Uterus (tissue), 4 donors: ENCODE data around the gene TTC24. TPM values are rescaled to one million over a fixed set of nuclear protein-coding genes. Genes with fewer than 3 reads are reported as not detected.
"Not testable (repeated sequence)": the region's sequence is repeated elsewhere in the genome, so short reads cannot be mapped to it uniquely, and the experiment has no call there.

Experiments
- DNase-seq, 2 donors: peaks; one replicate each; pipeline ENCODE4 v3.0.0-alpha.2; 2019 to 2020
- H3K27ac ChIP-seq, 2 donors: fragments of 200-600 bp; sonication (generic); 1 replicate in 1 of 2; 2 replicates in 1 of 2; pipeline ENCODE4 v1.5.1; 2016 to 2018
- H3K27me3 ChIP-seq, 2 donors: fragments of 200-600 bp; sonication (generic); one replicate each; pipeline ENCODE4 v1.5.1; 2018 to 2019; ENCODE audit warnings: control low read depth in 1 of 2
- H3K36me3 ChIP-seq, 2 donors: fragments of 200-600 bp; sonication (generic); one replicate each; pipeline ENCODE4 v1.5.1; 2019; ENCODE audit warnings: control low read depth in 1 of 2
- H3K4me1 ChIP-seq, 2 donors: fragments of 200-600 bp; sonication (generic); one replicate each; pipeline ENCODE4 v1.5.1; 2018 to 2019; ENCODE audit warnings: control low read depth in 1 of 2
- H3K4me3 ChIP-seq, 2 donors: fragments of 200-600 bp; sonication (generic); 1 replicate in 1 of 2; 2 replicates in 1 of 2; pipeline ENCODE4 v1.5.1; 2018 to 2019; ENCODE audit warnings: mild to moderate bottlenecking in 1 of 2
- H3K9me3 ChIP-seq, 2 donors: fragments of 200-600 bp; sonication (generic); one replicate each; pipeline ENCODE4 v1.5.1; 2019; ENCODE audit warnings: control low read depth in 1 of 2
- CTCF ChIP-seq, 4 experiments: fragments of 200-600 bp in 2 of 4; fragments of 450-650 bp in 2 of 4; sonication (generic) in 2 of 4; IDR thresholded peaks; one replicate each; pipeline ENCODE4 v1.5.1; 2016 to 2019; ENCODE audit warnings: antibody characterized with exemption in 4 of 4, mild to moderate bottlenecking in 2 of 4, moderate library complexity in 1 of 4
- POLR2A ChIP-seq, 2 donors: fragments of 450-650 bp; IDR thresholded peaks; one replicate each; pipeline ENCODE4 v1.6.1; 2016; ENCODE audit warnings: antibody characterized with exemption in 2 of 2, mild to moderate bottlenecking in 1 of 2, moderate library complexity in 1 of 2
- intact Hi-C: fragments of 100-400 bp; cut with DNase I; formaldehyde crosslinking; loops from one replicate; pipeline ENCODE4 v1.15.1; 2023; ENCODE audit warnings: low total_unique reads
- total RNA-seq, 4 donors: library from RNA; depleted of rRNA in 3 of 4; stranded (reverse); fragments of >200 nt in 3 of 4; gene quantifications; one replicate each; pipeline versions ENCODE4 v1.1.0 to v1.2.4, GENCODE V29; 2014 to 2023
- donor health status: DM: yes; HTN: yes; CAD: no.

Gene TTC24
- total RNA-seq, 4 donors from 2014 or later, result not detected

- no peaks in the 10 kb centered on the region for H3K36me3 ChIP-seq
- H3K27ac ChIP-seq, result no peak overlapping the region
- intact Hi-C loops, result no loop called here
- H3K9me3 ChIP-seq, result no peaks in the 10 kb centered on the region
- TF ChIP-seq POLR2A (IDR thresholded peaks at IDR 0.05) (no peak), CTCF (IDR thresholded peaks at IDR 0.05) (peak; percentile 32 to 62 (median 54))
- H3K4me1 ChIP-seq, result no peaks in the 10 kb centered on the region
- no peak overlapping the region for H3K4me3 ChIP-seq
- H3K27me3 ChIP-seq, result peaks cover 0 to 23% of the 10 kb centered on the region in 2 donors
- DNase-seq, result no peak
These were observed 47.9 kb downstream of the TTC24 start for GRCh38 chr1:156627313-156627880.

- Histone ChIP-seq H3K4me1 (no peaks in the 10 kb centered on the region), H3K4me3 (no peak overlapping the region), H3K36me3 (no peaks in the 10 kb centered on the region), H3K27ac (no peak overlapping the region), H3K9me3 (no peaks in the 10 kb centered on the region), H3K27me3 (peaks cover 0 to 13% of the 10 kb centered on the region in 2 donors)
- no peak for DNase-seq
- no peak for TF ChIP-seq POLR2A (IDR thresholded peaks at IDR 0.05)
- TF ChIP-seq CTCF (IDR thresholded peaks at IDR 0.05), result no peak
- intact Hi-C loops, result no loop called here
These were observed 50.4 kb downstream of the TTC24 start for GRCh38 chr1:156629823-156630449.

- not testable (repeated sequence) for H3K27me3 ChIP-seq, DNase-seq
These were observed 51.6 kb downstream of the TTC24 start for GRCh38 chr1:156631152-156631551.

GRCh38 chr1:156632355-156632754 lies 52.8 kb downstream of the TTC24 start:
- H3K4me1 ChIP-seq, result no peaks in the 10 kb centered on the region
- H3K9me3 ChIP-seq, result no peaks in the 10 kb centered on the region
- no peak overlapping the region for H3K27ac ChIP-seq
- no peak for DNase-seq
- no peaks in the 10 kb centered on the region for H3K36me3 ChIP-seq
- H3K27me3 ChIP-seq, result peaks cover 0 to 6% of the 10 kb centered on the region in 2 donors
- TF ChIP-seq CTCF (IDR thresholded peaks at IDR 0.05) (no peak), POLR2A (IDR thresholded peaks at IDR 0.05) (no peak)
- H3K4me3 ChIP-seq, result no peak overlapping the region
- intact Hi-C loops, result no loop called here

More at GRCh38 chr1:156631152-156631551, 51.6 kb downstream of the TTC24 start:
- H3K27ac ChIP-seq, intact Hi-C loops, H3K36me3 ChIP-seq, H3K4me1 ChIP-seq, H3K4me3 ChIP-seq, H3K9me3 ChIP-seq: not testable (repeated sequence)

Other genes starting within 250 kb of the TTC24 start
- gene CCT3, start 241.4 kb upstream of the TTC24 start, total RNA-seq, result 100 to 1,000 TPM; 114 to 267 (median 192) TPM
- gene TSACC, start 241.2 kb upstream of the TTC24 start, total RNA-seq, result not detected
- gene RHBG, start 210.5 kb upstream of the TTC24 start, total RNA-seq, result under 1 TPM in 1 of 4 donors, not detected in 3; 0.49 TPM
- 100 to 1,000 TPM in 1 of 4 donors, 10 to 100 TPM in 2, 1 to 10 TPM in 1; 8.4 to 101 (median 35.1) TPM for gene MEF2D, start 78.9 kb upstream of the TTC24 start, total RNA-seq
- 10 to 100 TPM in 1 of 4 donors, under 1 TPM in 1, not detected in 2; 0.09 to 13.2 TPM for gene IQGAP3, start 7.2 kb upstream of the TTC24 start, total RNA-seq
- gene NAXE, start 12.1 kb downstream of the TTC24 start, total RNA-seq, result 10 to 100 TPM; 39.5 to 74.4 (median 52.2) TPM
- gene GPATCH4, start 21.8 kb downstream of the TTC24 start, total RNA-seq, result 10 to 100 TPM in 3 of 4 donors, 1 to 10 TPM in 1; 2.3 to 31.6 (median 19.8) TPM
- gene HAPLN2, start 39.7 kb downstream of the TTC24 start, total RNA-seq, result 1 to 10 TPM in 1 of 4 donors, under 1 TPM in 1, not detected in 2; 0.77 to 3.9 TPM
- gene BCAN, start 62.4 kb downstream of the TTC24 start, total RNA-seq, result 1 to 10 TPM in 3 of 4 donors, not detected in 1; 2.3 to 3.0 (median 2.8) TPM
- 10 to 100 TPM in 3 of 4 donors, 1 to 10 TPM in 1; 9.7 to 70.9 (median 34.5) TPM for gene NES, start 97.7 kb downstream of the TTC24 start, total RNA-seq
- 10 to 100 TPM in 3 of 4 donors, not detected in 1; 11.0 to 71.5 (median 14.3) TPM for gene CRABP2, start 125.9 kb downstream of the TTC24 start, total RNA-seq
- 10 to 100 TPM in 3 of 4 donors, 1 to 10 TPM in 1; 3.5 to 69.7 (median 29.4) TPM for gene METTL25B, start 148.7 kb downstream of the TTC24 start, total RNA-seq
- 10 to 100 TPM in 2 of 4 donors, 1 to 10 TPM in 2; 3.6 to 24.8 (median 10.2) TPM for gene ISG20L2, start 149.0 kb downstream of the TTC24 start, total RNA-seq
- 10 to 100 TPM in 3 of 4 donors, 1 to 10 TPM in 1; 8.2 to 58.5 (median 23.8) TPM for gene MRPL24, start 161.4 kb downstream of the TTC24 start, total RNA-seq
- gene HDGF, start 172.0 kb downstream of the TTC24 start, total RNA-seq, result 100 to 1,000 TPM in 2 of 4 donors, 10 to 100 TPM in 2; 41.2 to 150 (median 73.7) TPM
- gene PRCC, start 187.8 kb downstream of the TTC24 start, total RNA-seq, result 10 to 100 TPM; 22.7 to 71.9 (median 29.1) TPM
- 1 to 10 TPM in 1 of 4 donors, not detected in 3; 6.0 TPM for gene SH2D2A, start 237.1 kb downstream of the TTC24 start, total RNA-seq